D341Med (cell line): ENCODE measurements around the gene KLHL29.

Source experiments
- DNase-seq: peaks from one replicate; pipeline ENCODE4 v3.0.0; 2012; ENCODE audit warnings: low spot score

The KLHL29 gene

GRCh38 chr2:23616630-23617029 is 231.7 kb downstream of the KLHL29 start:
- no peak for DNase-seq

- no peak for DNase-seq
These were observed 232.3 kb downstream of the KLHL29 start for GRCh38 chr2:23617167-23617810.

DNA sequence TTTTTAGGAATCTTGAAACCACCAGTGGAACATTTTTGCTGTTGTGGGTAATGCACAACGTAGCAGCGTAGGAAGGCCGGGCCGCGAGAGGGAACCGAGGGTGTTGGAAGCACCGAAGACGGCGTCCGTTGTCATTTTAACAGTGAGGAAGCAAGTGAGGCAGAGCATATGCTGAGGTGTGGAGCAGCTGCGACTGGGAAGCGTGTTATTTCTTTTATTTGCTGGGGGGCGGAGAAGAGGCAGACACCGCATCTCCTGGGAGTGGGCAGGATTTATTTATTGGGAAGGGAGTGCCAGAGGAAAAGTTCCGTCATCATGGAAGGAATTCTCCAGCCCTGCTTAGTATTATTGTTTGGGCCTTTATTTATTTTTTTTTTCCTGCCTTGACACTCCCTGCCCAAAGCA is 232.8 kb downstream of the KLHL29 start:
- DNase-seq: no peak

GRCh38 chr2:23618265-23618664 is 233.3 kb downstream of the KLHL29 start:
- DNase-seq: no peak

DNA sequence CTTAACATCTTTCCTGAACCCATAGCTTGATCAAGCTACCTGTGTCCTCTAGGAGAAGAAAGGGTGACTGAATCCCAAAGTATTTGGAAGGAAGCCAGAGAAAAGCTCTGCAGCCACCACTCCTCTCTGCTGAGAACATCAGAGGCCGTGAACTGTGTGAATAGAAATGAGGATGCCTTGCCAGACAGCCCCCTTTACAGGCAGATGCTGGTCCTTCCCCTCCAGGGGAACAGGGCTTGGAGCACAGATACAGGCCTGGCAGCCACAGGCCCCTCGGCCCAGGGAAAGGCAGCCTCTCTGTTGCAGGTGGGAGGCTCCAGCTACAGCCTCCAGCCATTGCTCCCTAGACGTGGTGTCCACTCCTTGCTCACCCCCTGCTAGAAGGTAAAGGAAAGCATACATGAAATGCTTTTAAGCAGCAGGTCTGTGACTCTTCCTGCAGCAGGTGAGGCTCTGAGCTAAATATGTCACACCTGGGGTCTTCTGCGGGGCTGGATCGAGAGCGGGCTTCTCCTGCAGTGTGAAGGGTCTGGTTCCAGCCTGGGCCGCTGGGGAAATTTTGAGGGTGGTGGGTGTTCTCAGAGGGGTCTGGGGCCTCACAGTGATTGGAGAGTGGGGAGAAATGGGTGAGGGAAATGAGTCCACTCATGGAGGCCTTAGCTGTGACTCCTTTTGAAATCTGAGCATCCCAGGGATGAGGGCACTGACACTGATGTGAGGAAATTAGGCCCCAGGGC is 234.0 kb downstream of the KLHL29 start:
- no peak for DNase-seq

DNA sequence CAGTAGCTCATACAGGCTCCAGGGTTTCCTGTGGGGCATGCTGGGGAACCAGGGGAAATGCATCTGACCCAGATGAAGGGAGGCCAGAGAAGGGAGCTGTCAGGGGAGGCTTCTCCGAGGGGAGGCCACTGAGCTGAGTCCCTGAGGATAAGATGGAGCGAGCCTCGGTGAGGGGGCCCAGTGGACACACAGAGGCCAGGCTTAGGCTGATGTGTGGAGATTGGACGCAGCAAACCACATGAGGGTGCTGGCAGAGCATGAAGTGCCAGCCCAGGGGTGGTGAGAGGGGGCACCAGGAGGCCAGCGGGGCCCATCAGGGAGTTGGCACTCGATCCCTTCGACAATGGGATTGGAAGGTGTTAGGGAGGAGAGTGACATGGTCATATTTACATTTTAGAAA is 235.0 kb downstream of the KLHL29 start:
- DNase-seq: no peak

DNA sequence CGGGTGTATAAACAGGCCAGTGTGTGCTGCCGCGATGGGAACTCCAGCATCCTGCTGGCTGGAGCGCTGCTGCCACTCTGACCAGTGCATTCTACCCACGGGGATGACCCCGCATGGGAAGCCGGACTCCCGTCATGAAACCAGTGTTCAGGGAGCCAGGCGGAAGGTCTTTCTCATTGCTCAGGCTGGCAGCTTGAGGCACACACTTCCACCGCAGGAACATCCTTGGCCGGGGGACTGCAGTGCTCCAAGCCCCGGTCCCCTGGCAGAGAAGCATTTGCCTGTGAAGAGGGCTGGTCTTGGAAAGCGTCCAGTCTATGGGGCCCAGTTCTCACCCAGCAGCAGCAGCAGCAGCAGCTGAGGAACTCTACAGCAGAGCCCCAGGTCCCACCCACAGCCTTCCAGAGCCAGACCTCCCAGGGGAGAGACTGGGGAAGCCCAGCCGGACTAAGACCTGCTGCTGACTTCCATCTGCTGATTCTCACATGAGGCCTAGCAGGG is 235.9 kb downstream of the KLHL29 start:
- DNase-seq: peak; percentile 85

- no peak for DNase-seq
These were observed 236.6 kb downstream of the KLHL29 start for GRCh38 chr2:23621616-23622015.

DNA sequence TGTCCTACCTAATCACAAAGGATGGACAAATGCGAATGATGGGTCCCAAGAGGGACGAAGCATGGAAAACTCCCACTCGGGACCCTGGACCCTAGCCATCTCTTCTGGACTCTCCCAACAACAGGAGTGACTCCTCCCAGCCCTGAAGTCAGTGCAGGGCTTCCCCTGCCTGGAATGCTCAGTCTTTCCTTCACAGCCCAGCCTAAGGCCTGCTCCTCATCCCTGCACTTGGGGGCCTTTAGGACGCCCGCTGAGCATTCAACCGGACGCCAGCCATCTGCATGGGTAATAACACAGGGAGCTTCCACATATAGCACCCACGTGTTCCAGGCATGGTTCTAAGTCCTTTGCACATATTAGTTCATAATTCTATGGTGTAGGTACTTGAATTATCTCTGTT is 237.5 kb downstream of the KLHL29 start:
- DNase-seq: no peak

GRCh38 chr2:23622966-23623675 is 238.1 kb downstream of the KLHL29 start:
- DNase-seq: no peak

DNA sequence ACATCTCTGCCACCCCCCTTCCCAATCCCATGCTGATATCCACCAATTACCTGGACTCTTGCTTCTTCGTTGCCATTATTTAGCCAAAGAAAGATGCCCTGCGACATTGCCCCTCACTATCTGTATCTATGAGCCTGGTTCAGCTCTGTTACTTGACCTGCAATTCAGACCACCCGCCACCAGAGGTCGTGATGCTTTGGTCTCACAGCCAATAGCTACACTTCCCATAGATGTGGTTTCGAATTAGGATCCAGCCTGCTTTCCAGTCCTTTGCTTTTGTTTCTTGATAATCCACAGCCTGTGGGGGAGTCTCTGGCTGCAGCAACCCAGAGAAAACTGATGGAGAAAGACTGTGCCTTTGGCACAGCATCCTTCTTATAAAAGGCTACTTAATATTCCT is 239.4 kb downstream of the KLHL29 start:
- no peak for DNase-seq

DNA sequence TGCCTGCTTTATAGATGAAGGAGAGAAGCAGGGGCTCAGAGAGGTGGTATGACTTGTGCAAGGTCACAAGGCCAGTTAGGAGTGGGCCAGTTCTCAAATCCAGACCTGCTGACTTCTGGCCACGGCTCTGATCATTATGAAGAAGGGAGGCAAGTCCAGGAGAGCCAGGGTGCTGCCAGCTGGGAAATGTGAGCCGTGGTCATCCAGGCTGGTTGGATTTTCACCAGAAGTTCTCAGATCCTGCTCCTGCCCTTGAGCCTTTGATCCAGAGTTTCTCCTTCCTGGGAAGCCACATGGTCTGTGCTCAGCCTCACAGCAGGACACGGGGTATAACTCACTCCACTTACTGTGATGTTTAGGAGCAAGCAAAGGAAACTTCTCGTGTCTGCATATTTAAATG is 239.9 kb downstream of the KLHL29 start:
- no peak for DNase-seq

DNA sequence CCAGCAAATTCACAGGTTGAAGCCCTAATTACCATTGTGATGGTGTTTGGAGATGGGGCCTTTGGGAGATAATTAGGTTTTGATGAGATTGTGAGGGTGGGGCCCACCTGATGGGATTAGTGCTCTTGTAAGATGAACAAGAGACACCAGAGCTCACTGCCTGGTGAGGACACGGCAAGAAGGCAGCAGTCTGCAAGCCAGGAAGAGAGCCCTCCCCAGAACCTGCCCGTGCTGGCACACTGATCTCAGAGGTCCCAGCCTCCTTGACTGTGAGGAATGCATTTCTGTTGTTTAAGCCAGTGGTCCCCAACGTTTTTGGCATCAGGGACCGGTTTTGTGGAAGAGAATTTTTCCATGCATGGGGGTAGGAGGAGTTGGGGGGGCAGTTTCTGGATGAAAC is 240.7 kb downstream of the KLHL29 start:
- no peak for DNase-seq

DNA sequence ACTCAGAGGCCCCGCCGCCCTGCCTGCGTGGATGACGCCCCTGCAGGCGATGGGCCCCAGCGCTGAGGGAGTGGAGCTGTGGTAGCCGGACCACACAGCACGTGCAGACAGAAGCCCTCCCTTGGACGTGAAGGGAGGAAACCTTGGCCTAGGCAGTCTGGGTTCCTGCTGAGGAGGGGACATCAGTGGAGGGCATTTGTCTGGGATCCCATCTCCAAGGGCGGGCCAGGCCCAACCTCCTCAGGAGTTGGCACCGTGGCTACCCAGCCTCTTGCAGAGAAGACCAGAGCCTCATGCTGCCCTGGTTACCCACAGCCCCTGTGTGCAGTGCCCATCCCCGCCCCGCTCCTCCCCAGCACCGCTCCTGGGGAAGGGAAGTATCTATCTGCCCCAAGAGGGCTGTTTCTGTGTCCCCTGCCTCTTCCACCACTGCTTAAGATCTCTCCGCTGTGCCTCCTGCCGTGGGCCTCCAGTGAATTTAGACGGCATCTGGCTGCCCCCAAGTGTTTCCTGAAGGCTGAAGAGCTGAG is 241.8 kb downstream of the KLHL29 start:
- DNase-seq: no peak

DNA sequence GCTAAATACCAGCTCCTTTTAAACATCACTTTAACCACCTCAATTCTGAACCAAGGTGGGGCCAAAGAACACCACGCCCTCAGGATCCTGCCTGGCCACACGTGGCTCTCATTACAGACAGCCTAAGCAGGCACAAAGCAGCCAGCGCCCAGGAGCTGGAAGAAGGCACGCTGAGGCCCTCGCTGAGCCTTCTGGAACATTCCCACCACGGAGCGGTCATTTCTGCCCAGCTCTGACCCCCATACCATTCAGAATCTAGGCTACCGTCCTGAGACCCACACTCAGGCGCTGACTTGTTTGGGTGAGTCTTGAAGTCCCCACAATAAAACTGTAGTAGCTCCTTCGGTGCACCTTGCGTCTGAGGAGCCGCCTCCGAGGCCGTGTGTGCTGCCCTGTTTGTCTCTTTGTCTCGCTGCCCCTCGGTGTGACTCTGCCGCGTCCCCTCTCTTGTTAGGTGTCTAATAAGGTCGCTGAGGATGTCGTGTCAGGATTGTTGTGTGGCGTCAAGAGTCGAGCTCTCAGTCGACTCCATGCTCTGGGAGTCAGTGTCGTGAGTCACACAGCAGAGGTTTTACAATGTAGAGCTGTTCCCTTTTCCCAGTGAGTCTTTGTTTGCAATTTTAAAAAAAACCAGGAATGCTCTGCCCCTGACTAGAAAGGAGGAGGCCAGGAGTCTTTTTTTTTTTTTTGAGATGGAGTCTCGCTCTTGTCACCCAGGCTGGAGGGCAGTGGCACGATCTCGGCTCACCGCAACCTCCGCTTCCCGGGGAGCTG is 242.4 kb downstream of the KLHL29 start:
- DNase-seq: no peak

DNA sequence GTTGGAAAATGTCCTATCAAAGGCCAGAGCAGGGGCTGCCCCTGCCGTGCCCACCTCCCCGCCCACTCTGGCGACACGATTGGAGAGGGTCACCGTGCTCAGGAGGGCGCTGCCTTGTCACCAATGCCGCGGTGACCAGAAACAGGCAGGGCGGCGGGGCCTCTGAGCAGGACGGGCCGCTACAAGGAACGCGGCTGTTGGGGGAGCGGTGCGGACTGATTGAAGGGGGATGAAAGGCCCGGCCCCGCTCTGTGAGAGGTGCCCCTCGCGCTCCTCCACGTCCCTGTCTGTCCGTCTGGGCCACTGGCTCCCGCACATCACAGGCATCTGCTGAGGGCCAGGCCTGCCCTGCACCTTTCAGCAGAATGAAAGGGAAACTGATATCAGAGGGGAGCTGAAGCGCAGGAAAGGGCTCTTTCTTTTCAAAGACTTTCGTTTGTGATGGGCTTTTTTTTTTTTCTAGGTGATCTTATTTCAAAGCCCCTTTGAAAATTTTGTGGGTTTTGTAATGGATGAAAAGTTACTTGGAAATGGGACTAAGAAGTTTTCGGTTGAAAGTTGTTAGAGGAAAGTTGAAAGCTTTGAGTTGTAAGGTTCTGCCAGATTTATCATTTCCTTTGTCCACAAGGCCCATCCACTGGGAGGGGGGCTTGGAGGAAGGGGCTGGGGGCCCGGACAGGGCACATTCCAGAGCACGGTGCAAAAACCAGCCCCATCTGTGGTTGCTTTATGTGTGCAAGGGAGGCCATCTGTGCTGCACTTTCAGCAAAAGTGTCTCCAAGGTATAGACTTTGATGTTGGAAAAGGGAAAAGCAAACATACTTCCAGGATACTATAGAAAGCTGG is 244.2 kb downstream of the KLHL29 start:
- no peak for DNase-seq

- no peak for DNase-seq
These were observed 244.9 kb downstream of the KLHL29 start for GRCh38 chr2:23629772-23630480.

DNA sequence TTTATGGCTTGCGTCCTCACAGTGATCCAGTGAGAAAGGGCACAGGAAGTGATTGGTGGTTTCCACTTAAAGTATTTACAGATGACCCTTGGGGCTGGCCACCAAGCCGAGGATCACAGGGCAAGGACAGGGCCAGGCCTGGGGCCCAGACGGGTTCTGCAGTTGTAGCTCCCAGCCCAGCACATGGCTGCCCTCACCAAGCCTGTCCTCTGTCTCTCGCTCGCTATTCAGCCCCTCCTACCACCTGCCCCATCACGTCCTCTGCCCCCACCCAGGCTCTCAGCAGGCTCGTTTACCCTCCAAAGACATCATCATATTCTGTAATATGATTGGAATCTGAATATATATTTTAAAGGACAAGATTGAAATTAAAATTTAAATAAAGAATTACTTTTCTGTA is 246.0 kb downstream of the KLHL29 start:
- no peak for DNase-seq

GRCh38 chr2:23631389-23631788 is 246.4 kb downstream of the KLHL29 start:
- DNase-seq: no peak

DNA sequence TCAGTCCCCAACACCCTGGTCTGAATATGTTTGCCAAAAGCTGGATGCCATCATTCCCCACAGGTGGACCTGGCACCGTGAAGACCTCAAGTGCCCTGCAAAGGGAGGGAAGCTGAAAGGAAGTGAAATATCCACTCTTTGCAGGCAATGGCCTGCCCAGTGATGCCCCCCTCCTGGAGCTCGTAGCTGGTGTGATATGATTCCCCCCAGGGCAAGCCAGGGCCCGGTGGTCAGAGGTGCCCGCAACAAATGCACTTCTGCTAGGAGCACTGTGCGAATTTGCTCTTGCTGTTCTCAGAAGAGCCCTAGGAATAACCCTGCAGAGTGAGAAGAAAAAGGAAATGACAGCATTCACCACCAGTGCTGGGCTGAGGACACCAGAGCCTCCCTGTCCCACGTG is 247.4 kb downstream of the KLHL29 start:
- DNase-seq: no peak
